ENCODE data around the gene NTRK3. TPM values are rescaled to one million over a fixed set of nuclear protein-coding genes. Genes with fewer than 3 reads are reported as not detected.

NTRK3 gene
- total and polyA plus RNA-seq, 2 of the 13 experiments (the other 11 are each of a cell fraction or from before 2014, with no cell fraction given) = not detected

DNA sequence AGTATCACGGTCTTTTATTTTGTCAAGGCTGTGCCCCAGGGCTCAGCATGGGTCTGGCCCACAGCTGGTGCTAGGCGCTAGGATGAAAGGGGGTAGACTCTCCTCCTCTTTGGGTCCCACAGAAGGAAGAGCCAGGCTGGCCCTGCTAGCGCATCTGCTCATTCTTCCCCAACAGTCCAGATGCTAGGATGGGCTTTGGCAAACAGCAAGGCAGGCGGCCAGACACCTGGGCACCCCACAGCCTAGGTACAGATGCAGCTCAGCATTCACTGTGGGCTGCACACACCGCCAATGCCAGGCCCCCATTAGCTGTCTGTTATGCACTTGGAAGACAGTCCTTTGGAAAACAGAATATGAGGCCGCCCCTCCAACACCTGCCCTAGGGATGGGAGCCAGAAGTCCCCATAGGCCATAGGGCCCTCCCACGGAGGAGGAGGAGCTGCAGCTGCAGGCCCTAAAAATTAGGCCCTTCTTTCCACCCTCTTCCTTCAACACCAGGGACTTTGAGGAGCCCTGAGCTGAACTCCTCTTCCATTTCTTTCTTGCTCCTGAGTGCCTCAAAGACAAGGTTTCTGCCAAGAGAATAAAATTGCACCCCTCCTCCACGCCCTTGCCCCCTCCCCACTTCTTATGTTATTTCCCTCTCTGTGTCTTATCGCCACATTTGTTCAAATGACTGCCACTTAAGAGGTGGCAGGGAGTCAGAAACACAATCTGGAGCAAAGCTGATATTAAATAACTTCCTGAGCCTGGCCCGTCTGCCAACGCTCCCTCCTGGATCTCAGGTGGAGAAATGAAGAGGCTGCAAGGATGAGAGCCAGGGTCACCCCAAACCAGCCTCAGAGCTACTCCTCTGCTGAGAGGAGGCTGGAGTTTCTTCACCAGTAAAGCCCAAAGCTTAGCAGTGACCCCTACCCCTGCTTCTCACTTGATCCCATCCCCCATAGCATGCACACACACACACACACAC, 13.7 kb downstream of the NTRK3 start:
- no peak overlapping the region for H3K4me3 ChIP-seq (replicated peaks in 1 of 3; ENCODE audit: insufficient read depth in 1 of 3, low read depth in 2 of 3, low read length in 3 of 3)
- H3K27ac ChIP-seq (ENCODE audit: extremely low read length, insufficient read depth, low read length) = no peak overlapping the region
- FAIRE-seq = no peak
- no peak overlapping the region for H2AFZ ChIP-seq (ENCODE audit: low read length)
- TF ChIP-seq RFXANK (CRISPR knock-in tag; IDR thresholded peaks at IDR 0.05) (no peak), ZNF839 (CRISPR knock-in tag; IDR thresholded peaks at IDR 0.05; ENCODE audit: borderline replicate concordance) (no peak), ZNF883 (CRISPR knock-in tag; IDR thresholded peaks at IDR 0.05; ENCODE audit: not compliant biosample characterization) (no peak)
- TF ChIP-seq, protein P1, sequence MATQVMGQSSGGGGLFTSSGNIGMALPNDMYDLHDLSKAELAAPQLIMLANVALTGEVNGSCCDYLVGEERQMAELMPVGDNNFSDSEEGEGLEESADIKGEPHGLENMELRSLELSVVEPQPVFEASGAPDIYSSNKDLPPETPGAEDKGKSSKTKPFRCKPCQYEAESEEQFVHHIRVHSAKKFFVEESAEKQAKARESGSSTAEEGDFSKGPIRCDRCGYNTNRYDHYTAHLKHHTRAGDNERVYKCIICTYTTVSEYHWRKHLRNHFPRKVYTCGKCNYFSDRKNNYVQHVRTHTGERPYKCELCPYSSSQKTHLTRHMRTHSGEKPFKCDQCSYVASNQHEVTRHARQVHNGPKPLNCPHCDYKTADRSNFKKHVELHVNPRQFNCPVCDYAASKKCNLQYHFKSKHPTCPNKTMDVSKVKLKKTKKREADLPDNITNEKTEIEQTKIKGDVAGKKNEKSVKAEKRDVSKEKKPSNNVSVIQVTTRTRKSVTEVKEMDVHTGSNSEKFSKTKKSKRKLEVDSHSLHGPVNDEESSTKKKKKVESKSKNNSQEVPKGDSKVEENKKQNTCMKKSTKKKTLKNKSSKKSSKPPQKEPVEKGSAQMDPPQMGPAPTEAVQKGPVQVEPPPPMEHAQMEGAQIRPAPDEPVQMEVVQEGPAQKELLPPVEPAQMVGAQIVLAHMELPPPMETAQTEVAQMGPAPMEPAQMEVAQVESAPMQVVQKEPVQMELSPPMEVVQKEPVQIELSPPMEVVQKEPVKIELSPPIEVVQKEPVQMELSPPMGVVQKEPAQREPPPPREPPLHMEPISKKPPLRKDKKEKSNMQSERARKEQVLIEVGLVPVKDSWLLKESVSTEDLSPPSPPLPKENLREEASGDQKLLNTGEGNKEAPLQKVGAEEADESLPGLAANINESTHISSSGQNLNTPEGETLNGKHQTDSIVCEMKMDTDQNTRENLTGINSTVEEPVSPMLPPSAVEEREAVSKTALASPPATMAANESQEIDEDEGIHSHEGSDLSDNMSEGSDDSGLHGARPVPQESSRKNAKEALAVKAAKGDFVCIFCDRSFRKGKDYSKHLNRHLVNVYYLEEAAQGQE (IDR thresholded peaks at IDR 0.05; ENCODE audit: borderline replicate concordance in 1 of 2, low read depth in 1 of 2, low read length in 2 of 2) = no peak
- no peaks in the 10 kb centered on the region for H3K79me2 ChIP-seq (ENCODE audit: insufficient read depth, low read length)
- no peak for DNase-seq (ENCODE audit: low spot score)
- H3K4me2 ChIP-seq (ENCODE audit: low read depth, low read length) = no peak overlapping the region
- no peak for ATAC-seq
- in situ Hi-C loops (cut with HindIII; ENCODE audit: extremely low pct_ligation_motif_present, low pct_unique_long_range_greater_than_20kb) = loop anchor here (10.0 kb wide), 3 partner anchors 202 to 1618 kb away; no protein-coding TSS in a partner anchor
- ChIA-PET CTCF (ENCODE audit: low intra/inter-chr PET ratio, low total read pairs) (interaction anchor here (0.9 kb wide), 1 partner anchor 208 kb away, joined by 3 read pairs; no protein-coding TSS in a partner anchor), POLR2A (no interaction called here)
- H3K27me3 ChIP-seq (ENCODE audit: control insufficient read depth in 1 of 2, insufficient read depth in 2 of 2, low read length in 2 of 2) = peaks cover 3 to 4% of the 10 kb centered on the region in 2 experiments; a peak in 2 of 5 replicates
- 11% methylated on average over 7 of the region's 11 CpGs for WGBS (ENCODE audit: low lambda C conversion rate)
- intact Hi-C loops (cut with micrococcal nuclease; ENCODE audit: unreplicated experiment) = no loop called here
- H3K4me1 ChIP-seq (ENCODE audit: insufficient read depth, low read length) = no peaks in the 10 kb centered on the region
- H3K9ac ChIP-seq (ENCODE audit: insufficient read depth, low read depth, low read length) = no peak overlapping the region
- no TSS peak for BruUV-seq (replicated peaks)
- no peaks in the 10 kb centered on the region for H3K36me3 ChIP-seq (replicated peaks in 1 of 2; ENCODE audit: control insufficient read depth in 1 of 2, insufficient read depth in 2 of 2, low read length in 2 of 2)
- no peaks in the 10 kb centered on the region for H4K20me1 ChIP-seq (ENCODE audit: insufficient read depth, low read length)
- H3K9me3 ChIP-seq (ENCODE audit: low read length) = no peaks in the 10 kb centered on the region
